GM19452 (cell line): ENCODE data around the gene B3GLCT.

Experiments
- ATAC-seq: cut with Tn5 transposase; IDR thresholded peaks from one replicate; pipeline ENCODE4 v1.9.1; 2021; ENCODE audit not compliant: unreplicated experiment

The B3GLCT gene

GRCh38 chr13:31267126-31267784 is 67.5 kb downstream of the B3GLCT start:
- ATAC-seq, result no peak

GRCh38 chr13:31274390-31274789 is 74.6 kb downstream of the B3GLCT start:
- no peak for ATAC-seq

GRCh38 chr13:31276421-31276820 is 76.6 kb downstream of the B3GLCT start:
- ATAC-seq, result no peak

GRCh38 chr13:31278869-31279268 is 79.1 kb downstream of the B3GLCT start:
- no peak for ATAC-seq

- ATAC-seq, result no peak
These were observed 83.1 kb downstream of the B3GLCT start for GRCh38 chr13:31282741-31283455.

- no peak for ATAC-seq
These were observed 87.2 kb downstream of the B3GLCT start for GRCh38 chr13:31286930-31287329.

GRCh38 chr13:31301119-31301518 is 101.3 kb downstream of the B3GLCT start:
- ATAC-seq, result no peak

GRCh38 chr13:31310356-31310755 is 110.6 kb downstream of the B3GLCT start:
- ATAC-seq, result no peak

GRCh38 chr13:31310786-31311185 is 111.0 kb downstream of the B3GLCT start:
- ATAC-seq, result no peak

- ATAC-seq, result no peak
These were observed 112.1 kb downstream of the B3GLCT start for GRCh38 chr13:31311921-31312320.

- no peak for ATAC-seq
These were observed 115.2 kb downstream of the B3GLCT start for GRCh38 chr13:31314961-31315360.

GRCh38 chr13:31320946-31321345 is 121.2 kb downstream of the B3GLCT start:
- ATAC-seq, result no peak

GRCh38 chr13:31321457-31321856 is 121.7 kb downstream of the B3GLCT start:
- ATAC-seq, result no peak

GRCh38 chr13:31322026-31322425 is 122.3 kb downstream of the B3GLCT start:
- no peak for ATAC-seq

GRCh38 chr13:31322702-31323405 is 123.1 kb downstream of the B3GLCT start:
- ATAC-seq, result no peak

GRCh38 chr13:31327182-31327860 is 127.5 kb downstream of the B3GLCT start:
- no peak for ATAC-seq

- no peak for ATAC-seq
These were observed 128.9 kb downstream of the B3GLCT start for GRCh38 chr13:31328549-31329235.

GRCh38 chr13:31330236-31330635 is 130.5 kb downstream of the B3GLCT start:
- no peak for ATAC-seq

- ATAC-seq, result no peak
These were observed 131.3 kb downstream of the B3GLCT start for GRCh38 chr13:31331068-31331467.

- ATAC-seq, result no peak
These were observed 134.8 kb downstream of the B3GLCT start for GRCh38 chr13:31334547-31334946.

GRCh38 chr13:31334994-31335557 is 135.3 kb downstream of the B3GLCT start:
- ATAC-seq, result no peak
